Natural killer cell treated with Interleukin-12 subunit alpha and Interleukin-12 subunit beta and Interleukin-15 and Interleukin-18, amount 100 ng/mL, for 72 hours (primary cell): Measurements from ENCODE around the gene PHLDB3. TPM values are rescaled to one million over a fixed set of nuclear protein-coding genes. Genes with fewer than 3 reads are reported as not detected.
"Not testable (repeated sequence)": the region's sequence is repeated elsewhere in the genome, so short reads cannot be mapped to it uniquely, and the experiment has no call there.

Source experiments
- ATAC-seq, 2 donors: fragments of 150-1000 bp; cut with Tn5 transposase in 1 of 2; sonication (Bioruptor Pico), chemical (Tn5 transposase) in 1 of 2; 2 replicates each; pipeline ENCODE4 v1.10.0; 2021
- DNase-seq: peaks from one replicate; pipeline ENCODE4 v3.0.0; 2022; ENCODE audit warnings: low spot score
- H3K27ac Mint-ChIP-seq, 2 donors: 1 replicate in 1 of 2; 2 replicates in 1 of 2; pipeline ENCODE4 v1.8.0; 2022; ENCODE audit warnings: mixed read lengths in 2 of 2, mild to moderate bottlenecking in 1 of 2, moderate library complexity in 1 of 2
- H3K27me3 Mint-ChIP-seq, 2 donors: 1 replicate in 1 of 2; 2 replicates in 1 of 2; pipeline ENCODE4 v1.8.0; 2022; ENCODE audit warnings: mixed read lengths in 2 of 2
- H3K36me3 Mint-ChIP-seq: one replicate; pipeline ENCODE4 v1.8.0; 2022; ENCODE audit warnings: mixed read lengths
- H3K4me1 Mint-ChIP-seq, 2 donors: 1 replicate in 1 of 2; 2 replicates in 1 of 2; pipeline ENCODE4 v1.8.0; 2022; ENCODE audit warnings: low read depth in 2 of 2, mixed read lengths in 2 of 2, mild to moderate bottlenecking in 1 of 2
- H3K4me3 Mint-ChIP-seq: one replicate; pipeline ENCODE4 v1.8.0; 2022; ENCODE audit warnings: mixed read lengths
- H3K9me3 Mint-ChIP-seq: 2 replicates; pipeline ENCODE4 v1.8.0; 2022; ENCODE audit warnings: mixed read lengths
- total RNA-seq, 2 donors: library from RNA; stranded (reverse); gene quantifications; one replicate each; pipeline ENCODE4 v1.2.3, GENCODE V29; 2022

PHLDB3 gene
- 10 to 100 TPM; 10.5 to 18.7 TPM for total RNA-seq

DNA sequence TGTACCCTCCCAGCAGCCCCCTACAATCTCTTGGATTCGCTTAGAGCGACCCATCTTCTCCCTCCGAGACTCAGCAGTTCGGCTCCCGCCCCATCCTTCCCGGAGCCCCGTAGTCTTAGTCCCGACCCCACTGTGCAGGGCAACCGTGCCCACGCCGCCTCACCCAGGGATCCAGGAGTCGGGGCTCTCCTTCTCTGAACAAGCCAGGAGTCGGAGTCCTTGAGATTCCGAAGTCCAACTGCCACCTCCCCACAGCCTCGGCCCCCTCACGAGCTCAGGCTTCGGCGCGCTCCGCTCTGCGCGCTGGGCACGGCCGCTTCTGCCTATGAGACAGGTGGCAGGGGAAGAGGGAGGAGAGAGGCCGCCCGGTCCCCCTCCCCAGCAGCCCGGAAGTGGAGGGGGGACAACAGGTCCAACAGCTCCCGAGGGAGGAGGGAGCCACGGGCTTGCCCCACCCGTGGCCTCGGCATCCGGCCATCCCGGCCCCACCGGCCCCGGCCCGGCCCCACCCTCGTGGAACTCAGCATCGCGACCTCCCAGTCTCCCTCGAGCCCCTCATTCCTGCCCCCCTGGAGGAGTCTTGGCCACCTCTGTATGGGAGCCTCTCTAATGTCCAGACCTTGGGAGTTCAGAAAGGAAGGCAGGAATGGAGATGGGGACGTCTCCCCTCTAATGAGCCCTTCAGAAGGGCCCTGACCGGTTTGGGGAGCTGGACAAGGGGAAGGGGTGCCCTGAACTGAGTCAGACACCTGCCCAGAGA, at the start of gene PHLDB3:
PHLDB3 (minus strand) TSS at position 321 of the 760 bp plus-strand sequence. CDS start 628 bp downstream, outside the sequence.
- Mint-ChIP-seq H3K36me3 (peaks cover 4% of the 10 kb centered on the region), H3K9me3 (no peaks in the 10 kb centered on the region), H3K27ac (peak within 1 kb of the TSS; percentile 84 to 87), H3K27me3 (no peaks in the 10 kb centered on the region), H3K4me1 (peaks cover 22 to 24% of the 10 kb centered on the region in 2 donors), H3K4me3 (peak within 1 kb of the TSS; percentile 94)
- ATAC-seq, result peak; percentile 17 to 52
- no peak for DNase-seq

GRCh38 chr19:43553656-43554055, 49.1 kb upstream of the PHLDB3 start:
- H3K27me3 Mint-ChIP-seq, result no peaks in the 10 kb centered on the region
- H3K36me3 Mint-ChIP-seq, result peaks cover 6% of the 10 kb centered on the region
- H3K27ac Mint-ChIP-seq, result no peak overlapping the region
- no peaks in the 10 kb centered on the region for H3K9me3 Mint-ChIP-seq
- no peak overlapping the region for H3K4me3 Mint-ChIP-seq
- peaks cover 8 to 9% of the 10 kb centered on the region in 2 donors for H3K4me1 Mint-ChIP-seq
- ATAC-seq (no peak), DNase-seq (no peak)

GRCh38 chr19:43552616-43553015, 48.1 kb upstream of the PHLDB3 start:
- Mint-ChIP-seq H3K36me3 (peaks cover 6% of the 10 kb centered on the region), H3K4me3 (no peak overlapping the region), H3K9me3 (no peaks in the 10 kb centered on the region), H3K27me3 (no peaks in the 10 kb centered on the region), H3K27ac (no peak overlapping the region), H3K4me1 (peaks cover 8 to 9% of the 10 kb centered on the region in 2 donors)
- DNase-seq, result peak; percentile 3
- no peak for ATAC-seq

GRCh38 chr19:43552198-43552450, 47.6 kb upstream of the PHLDB3 start:
- H3K36me3 Mint-ChIP-seq, result peaks cover 6% of the 10 kb centered on the region
- H3K27me3 Mint-ChIP-seq, result no peaks in the 10 kb centered on the region
- ATAC-seq, result no peak
- H3K9me3 Mint-ChIP-seq, result no peaks in the 10 kb centered on the region
- peak; percentile 0 for DNase-seq
- H3K27ac Mint-ChIP-seq, result peak overlapping the region in 1 of 2 donors; percentile 1
- no peak overlapping the region for H3K4me3 Mint-ChIP-seq
- peaks cover 8 to 9% of the 10 kb centered on the region in 2 donors for H3K4me1 Mint-ChIP-seq

- Mint-ChIP-seq H3K36me3 (peaks cover 6% of the 10 kb centered on the region), H3K4me3 (no peak overlapping the region), H3K4me1 (peaks cover 8 to 9% of the 10 kb centered on the region in 2 donors), H3K27me3 (no peaks in the 10 kb centered on the region), H3K9me3 (no peaks in the 10 kb centered on the region), H3K27ac (peak overlapping the region in 1 of 2 donors; percentile 1)
- DNase-seq, result peak; percentile 8
- no peak for ATAC-seq
Measured at GRCh38 chr19:43551399-43552197, 47.1 kb upstream of the PHLDB3 start.

DNA sequence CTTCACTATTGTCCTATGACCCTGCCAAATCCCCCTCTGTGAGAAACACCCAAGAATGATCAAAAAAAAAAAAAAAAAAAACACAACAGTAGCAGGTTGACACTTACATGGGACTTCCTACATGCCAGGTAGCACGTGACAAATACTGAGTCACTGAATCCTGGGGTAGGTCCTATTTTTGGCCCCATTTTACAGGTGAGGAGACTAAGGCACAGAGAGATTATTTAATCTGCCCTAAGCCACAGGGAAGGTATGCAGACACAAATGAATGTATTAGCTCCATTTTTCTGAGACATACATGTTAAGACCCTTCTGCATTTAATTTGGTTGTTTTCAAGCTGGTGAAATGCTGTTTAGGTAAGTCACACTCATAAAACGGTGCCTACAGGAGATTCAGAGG, 44.2 kb upstream of the PHLDB3 start:
- Mint-ChIP-seq H3K27ac (no peak overlapping the region), H3K4me1 (peaks cover 0 to 4% of the 10 kb centered on the region in 2 donors), H3K4me3 (no peak overlapping the region), H3K27me3 (no peaks in the 10 kb centered on the region), H3K36me3 (peaks cover 6% of the 10 kb centered on the region), H3K9me3 (no peaks in the 10 kb centered on the region)
- no peak for DNase-seq
- ATAC-seq, result no peak

DNA sequence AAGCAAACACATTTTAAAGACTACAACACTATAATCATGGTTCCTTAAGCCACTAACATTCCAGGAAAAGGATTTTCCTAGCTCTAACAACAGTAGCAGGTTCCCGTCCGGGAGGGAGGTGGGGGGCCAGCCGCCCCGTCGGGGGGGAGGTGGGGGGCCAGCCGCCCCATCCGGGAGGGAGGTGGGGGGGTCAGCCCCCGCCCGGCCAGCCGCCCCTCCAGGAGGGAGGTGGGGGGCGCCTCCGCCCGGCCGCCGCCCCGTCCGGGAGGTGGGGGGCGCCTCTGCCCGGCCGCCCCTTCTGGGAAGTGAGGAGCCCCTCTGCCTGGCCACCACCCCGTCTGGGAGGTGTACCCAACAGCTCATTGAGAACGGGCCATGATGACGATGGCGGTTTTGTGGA, 43.4 kb upstream of the PHLDB3 start:
- not testable (repeated sequence) for H3K36me3 Mint-ChIP-seq, H3K27me3 Mint-ChIP-seq, H3K9me3 Mint-ChIP-seq, H3K4me3 Mint-ChIP-seq, H3K4me1 Mint-ChIP-seq, ATAC-seq, H3K27ac Mint-ChIP-seq
- peak; percentile 12 for DNase-seq

DNA sequence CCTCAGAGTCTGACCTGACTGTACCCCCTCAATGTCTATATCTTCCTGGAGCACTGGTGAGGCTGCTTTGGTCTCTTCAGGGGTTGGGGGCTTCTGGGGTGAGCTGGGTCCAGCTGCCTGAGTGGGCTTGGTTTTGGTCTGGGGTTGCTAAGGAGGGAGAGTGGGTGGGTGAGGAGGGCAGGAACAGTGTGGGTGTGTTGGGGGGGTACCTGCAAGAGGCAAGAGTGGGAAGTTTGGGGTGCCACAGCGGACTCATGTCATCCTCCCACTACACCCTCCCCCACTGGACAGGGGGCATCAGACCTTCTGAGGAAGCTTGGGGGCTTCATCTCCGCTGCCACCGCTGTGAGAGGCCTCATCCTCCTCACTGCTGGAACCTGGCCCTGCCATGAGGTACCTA, 42.0 kb upstream of the PHLDB3 start:
- no peak for ATAC-seq
- peak; percentile 50 for DNase-seq
- Mint-ChIP-seq H3K4me1 (peaks cover 0 to 4% of the 10 kb centered on the region in 2 donors), H3K9me3 (no peaks in the 10 kb centered on the region), H3K27me3 (no peaks in the 10 kb centered on the region), H3K4me3 (no peak overlapping the region), H3K36me3 (peaks cover 3% of the 10 kb centered on the region), H3K27ac (no peak overlapping the region)

DNA sequence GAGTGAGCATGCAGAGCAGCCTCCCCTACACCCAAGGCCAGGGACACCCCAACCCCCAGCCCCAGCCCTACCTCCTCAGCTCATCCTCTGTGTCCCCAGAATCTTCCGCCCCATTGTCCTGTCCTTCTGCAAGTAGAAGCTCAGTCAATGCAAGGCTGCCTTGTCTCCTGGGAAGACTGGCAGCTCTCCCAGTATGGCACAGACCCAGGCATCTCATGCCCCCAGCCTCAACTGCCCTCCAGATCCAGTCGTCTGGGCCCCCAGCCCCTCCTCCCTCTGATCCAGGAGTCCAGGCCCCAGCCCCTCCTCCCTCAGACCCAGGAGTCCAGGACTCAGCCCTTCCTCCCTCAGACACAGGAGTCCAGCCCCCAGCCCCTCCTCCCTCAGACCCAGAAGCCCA, 41.4 kb upstream of the PHLDB3 start:
- no peak for ATAC-seq
- H3K27me3 Mint-ChIP-seq, result no peaks in the 10 kb centered on the region
- no peaks in the 10 kb centered on the region for H3K9me3 Mint-ChIP-seq
- H3K4me3 Mint-ChIP-seq, result no peak overlapping the region
- H3K27ac Mint-ChIP-seq, result no peak overlapping the region
- H3K36me3 Mint-ChIP-seq, result no peaks in the 10 kb centered on the region
- H3K4me1 Mint-ChIP-seq, result peaks cover 0 to 4% of the 10 kb centered on the region in 2 donors
- DNase-seq, result peak; percentile 39

- H3K36me3 Mint-ChIP-seq, result no peaks in the 10 kb centered on the region
- peak overlapping the region in 1 of 2 donors; percentile 83 for H3K27ac Mint-ChIP-seq
- DNase-seq, result no peak
Measured at GRCh38 chr19:43545276-43545675, 40.7 kb upstream of the PHLDB3 start.

DNA sequence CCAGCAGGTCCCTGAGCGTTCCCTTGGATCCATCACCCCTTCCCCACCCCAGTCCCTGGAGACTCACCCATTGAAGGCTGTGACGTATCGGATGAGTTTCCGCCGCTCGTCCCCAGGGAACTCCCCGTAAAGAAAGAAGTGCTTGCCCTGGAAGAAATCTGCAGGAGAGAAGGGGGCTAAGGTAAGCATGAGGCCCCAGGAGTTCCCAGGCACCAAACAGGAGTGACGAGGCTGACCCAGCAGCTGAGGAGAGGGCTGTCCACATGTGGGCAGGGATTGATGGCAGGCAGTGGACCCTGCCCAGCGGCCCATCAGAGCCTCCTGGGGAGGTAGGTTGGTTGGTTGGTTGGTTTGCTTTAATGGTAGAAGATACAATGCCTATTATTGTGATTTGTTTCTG, 39.5 kb upstream of the PHLDB3 start:
- Mint-ChIP-seq H3K27ac (no peak overlapping the region), H3K36me3 (peaks cover 4% of the 10 kb centered on the region), H3K9me3 (no peaks in the 10 kb centered on the region), H3K27me3 (no peaks in the 10 kb centered on the region), H3K4me3 (no peak overlapping the region), H3K4me1 (peaks cover 0 to 6% of the 10 kb centered on the region in 2 donors)
- DNase-seq, result no peak
- no peak for ATAC-seq

More at GRCh38 chr19:43545276-43545675, 40.7 kb upstream of the PHLDB3 start:
- Mint-ChIP-seq H3K4me1 (peaks cover 0 to 4% of the 10 kb centered on the region in 2 donors), H3K4me3 (no peak overlapping the region), H3K9me3 (no peaks in the 10 kb centered on the region), H3K27me3 (no peaks in the 10 kb centered on the region)
- ATAC-seq, result no peak

DNA sequence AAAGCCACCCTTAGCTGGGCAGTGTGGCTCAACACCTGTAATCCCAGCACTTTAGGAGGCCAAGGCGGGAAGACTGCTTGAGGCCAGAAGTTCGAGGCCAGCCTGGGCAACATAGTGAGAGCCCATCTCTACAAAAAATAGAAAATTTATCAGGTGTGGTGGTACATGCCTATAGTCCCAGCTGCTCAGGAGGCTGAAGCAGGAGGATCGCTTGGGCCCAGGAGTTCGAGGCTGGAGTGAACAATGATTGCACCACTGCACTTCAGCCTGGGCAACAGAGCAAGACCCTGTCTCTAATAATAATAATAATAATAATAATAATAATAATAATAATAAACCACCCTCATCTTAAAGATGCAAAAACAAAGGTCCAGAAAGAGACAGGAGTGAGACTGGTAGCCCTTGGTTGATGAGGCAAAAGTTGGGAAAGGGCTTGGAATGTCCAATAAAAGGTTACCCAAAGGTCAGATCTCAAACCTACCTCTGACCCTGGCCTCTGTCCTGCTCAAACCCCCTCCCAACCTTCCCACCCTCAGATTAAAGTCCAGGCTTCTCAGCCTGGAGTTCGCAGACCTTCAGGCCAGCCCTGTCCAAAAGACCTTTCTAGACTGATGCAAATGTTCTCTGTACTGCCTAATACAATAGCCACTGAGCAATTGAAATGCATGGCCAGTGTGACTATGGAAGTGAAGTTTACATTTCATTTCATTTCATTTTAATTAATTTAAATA, 37.5 kb upstream of the PHLDB3 start:
- H3K27me3 Mint-ChIP-seq, result no peaks in the 10 kb centered on the region
- H3K27ac Mint-ChIP-seq, result no peak overlapping the region
- ATAC-seq (no peak), DNase-seq (no peak)
- H3K9me3 Mint-ChIP-seq, result no peaks in the 10 kb centered on the region
- peaks cover 0 to 6% of the 10 kb centered on the region in 2 donors for H3K4me1 Mint-ChIP-seq
- no peak overlapping the region for H3K4me3 Mint-ChIP-seq
- peaks cover 12% of the 10 kb centered on the region for H3K36me3 Mint-ChIP-seq

DNA sequence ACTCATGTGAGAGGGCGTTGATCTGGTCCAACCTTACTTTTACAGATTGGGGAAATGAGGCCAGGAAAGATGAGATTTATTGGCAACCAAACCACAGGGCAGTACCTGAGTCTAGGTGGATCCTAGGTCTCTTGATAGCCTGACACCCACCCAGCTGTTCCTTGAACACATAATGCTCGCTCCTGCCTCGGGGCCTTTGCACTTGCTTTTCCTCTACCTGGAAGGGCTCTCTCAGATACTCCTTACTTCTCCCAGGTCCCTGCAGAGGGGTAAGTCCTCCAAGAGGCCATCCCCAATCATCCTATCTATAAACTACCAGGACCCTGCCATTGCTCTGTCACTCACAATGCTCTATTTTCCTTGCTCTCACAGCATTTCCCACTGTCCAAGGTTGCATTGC, 35.8 kb upstream of the PHLDB3 start:
- H3K27ac Mint-ChIP-seq, result no peak overlapping the region
- peaks cover 12% of the 10 kb centered on the region for H3K36me3 Mint-ChIP-seq
- H3K27me3 Mint-ChIP-seq, result no peaks in the 10 kb centered on the region
- no peak for ATAC-seq
- no peaks in the 10 kb centered on the region for H3K9me3 Mint-ChIP-seq
- no peak for DNase-seq
- peaks cover 3 to 7% of the 10 kb centered on the region in 2 donors for H3K4me1 Mint-ChIP-seq
- H3K4me3 Mint-ChIP-seq, result no peak overlapping the region

DNA sequence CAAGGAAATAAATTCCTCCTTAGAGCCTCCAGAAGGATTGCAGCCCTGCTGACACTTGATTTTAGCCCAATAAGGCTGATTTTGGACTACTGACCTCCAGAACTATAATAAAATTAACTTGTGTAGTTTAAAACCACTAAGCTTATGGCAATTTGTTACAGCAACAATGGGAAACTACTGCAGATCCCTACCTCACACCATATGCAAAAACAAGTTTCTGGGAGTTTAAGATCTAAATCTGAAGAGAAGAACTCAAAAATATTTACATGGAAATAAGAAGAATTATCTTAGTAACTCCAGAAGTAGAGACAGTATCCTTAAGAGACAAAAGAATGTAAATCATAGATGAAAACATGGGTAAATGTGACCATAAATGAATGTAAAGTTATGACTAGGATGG, 34.4 kb upstream of the PHLDB3 start:
- H3K4me1 Mint-ChIP-seq, result peaks cover 9 to 10% of the 10 kb centered on the region in 2 donors
- ATAC-seq (no peak), DNase-seq (no peak)
- H3K27me3 Mint-ChIP-seq, result no peaks in the 10 kb centered on the region
- no peak overlapping the region for H3K4me3 Mint-ChIP-seq
- H3K36me3 Mint-ChIP-seq, result peaks cover 12% of the 10 kb centered on the region
- H3K9me3 Mint-ChIP-seq, result no peaks in the 10 kb centered on the region
- no peak overlapping the region for H3K27ac Mint-ChIP-seq
